Karpas-422 (cell line): ENCODE results near the gene PIP4K2A. TPM values are rescaled to one million over a fixed set of nuclear protein-coding genes. Genes with fewer than 3 reads are reported as not detected.

Source experiments
- DNase-seq: peaks from one replicate; pipeline ENCODE4 v3.0.0-alpha.2; 2015
- H2AFZ ChIP-seq: fragments of 200-600 bp; sonication (generic); 2 replicates; pipeline ENCODE4 v1.6.1; 2014; ENCODE audit warnings: antibody characterized with exemption, low read length, mixed read lengths
- H3K27ac ChIP-seq: fragments of 200-600 bp; sonication (generic); 2 replicates; pipeline ENCODE4 v1.5.1; 2014; ENCODE audit warnings: mild to moderate bottlenecking, low read length, moderate library complexity
- H3K27me3 ChIP-seq: fragments of 200-600 bp; sonication (generic); 2 replicates; pipeline ENCODE4 v1.6.1; 2014; ENCODE audit warnings: low read length, mixed read lengths
- H3K36me3 ChIP-seq: fragments of 200-600 bp; sonication (generic); 2 replicates; pipeline ENCODE4 v1.6.1; 2014; ENCODE audit warnings: low read length, mixed read lengths; ENCODE audit not compliant: insufficient read depth
- H3K4me1 ChIP-seq: fragments of 200-600 bp; sonication (generic); 2 replicates; pipeline ENCODE4 v1.6.1; 2014; ENCODE audit warnings: mild to moderate bottlenecking, low read length, mixed read lengths
- H3K4me2 ChIP-seq: fragments of 200-600 bp; sonication (generic); 2 replicates; pipeline ENCODE4 v1.6.1; 2014; ENCODE audit warnings: low read length, low read depth, mild to moderate bottlenecking; ENCODE audit not compliant: poor library complexity, severe bottlenecking
- H3K4me3 ChIP-seq: fragments of 200-600 bp; sonication (generic); 2 replicates; pipeline ENCODE4 v1.5.1; 2014; ENCODE audit warnings: mild to moderate bottlenecking, antibody characterized with exemption, low read length, mixed read lengths
- H3K79me2 ChIP-seq: fragments of 200-600 bp; sonication (generic); 2 replicates; pipeline ENCODE4 v1.6.1; 2014; ENCODE audit warnings: mild to moderate bottlenecking, low read length, mixed read lengths
- H3K9ac ChIP-seq: fragments of 200-600 bp; sonication (generic); 2 replicates; pipeline ENCODE4 v1.6.0; 2014; ENCODE audit warnings: low read length
- H3K9me2 ChIP-seq: fragments of 200-600 bp; sonication (generic), shearing (Covaris generic); replicated peaks from 2 replicates; pipeline ENCODE4 v1.6.0; 2014; ENCODE audit warnings: mild to moderate bottlenecking, low read length, moderate library complexity; ENCODE audit not compliant: insufficient read depth
- H3K9me3 ChIP-seq: fragments of 300-700, 200-600 bp; sonication (generic); 2 replicates; pipeline ENCODE4 v1.6.1; 2014; ENCODE audit warnings: low read length, mixed read lengths
- H4K20me1 ChIP-seq: fragments of 200-600 bp; sonication (generic); 2 replicates; pipeline ENCODE4 v1.6.1; 2014; ENCODE audit warnings: mild to moderate bottlenecking, antibody characterized with exemption, low read length, low read depth; ENCODE audit not compliant: insufficient read depth
- total RNA-seq: library from RNA; depleted of rRNA; stranded (reverse); fragments of >200 nt; shearing (Covaris generic); gene quantifications from 2 replicates; pipeline ENCODE4 v1.2.3, GENCODE V29; 2014; ENCODE audit warnings: low replicate concordance; rRNA removed

Gene PIP4K2A
- total RNA-seq = 32.6 and 33.1 TPM in 2 replicates

- Histone ChIP-seq H3K4me2 (peak within 1 kb of the TSS; percentile 88), H4K20me1 (peaks cover 39% of the 10 kb centered on the region), H3K36me3 (no peaks in the 10 kb centered on the region), H3K79me2 (peaks cover 18% of the 10 kb centered on the region), H3K9me3 (no peaks in the 10 kb centered on the region), H3K4me3 (peak within 1 kb of the TSS; percentile 94), H3K27ac (no peak within 1 kb of the TSS), H3K4me1 (peaks cover 23% of the 10 kb centered on the region), H3K27me3 (peaks cover 6% of the 10 kb centered on the region; the same call in 1 of the 2 replicates), H2AFZ (peak within 1 kb of the TSS; percentile 100), H3K9me2 (no peaks in the 10 kb centered on the region), H3K9ac (peak within 1 kb of the TSS; percentile 78)
- DNase-seq = peak; percentile 88
Observed at GRCh38 chr10:22714479-22715289, at the start of gene PIP4K2A. Gene PIP4K2A, minus strand, starts transcription at chr10:22714578. Its CDS starts 252 bp downstream, at chr10:22714326.

GRCh38 chr10:22761569-22762220, 47.3 kb upstream of the PIP4K2A start:
- Histone ChIP-seq H3K4me2 (no peak overlapping the region), H3K27ac (no peak overlapping the region), H3K79me2 (no peaks in the 10 kb centered on the region), H3K27me3 (no peaks in the 10 kb centered on the region), H3K9me2 (no peaks in the 10 kb centered on the region), H4K20me1 (no peaks in the 10 kb centered on the region), H3K4me3 (no peak overlapping the region), H2AFZ (no peak overlapping the region), H3K9ac (no peak overlapping the region), H3K9me3 (no peaks in the 10 kb centered on the region), H3K4me1 (peaks cover 17% of the 10 kb centered on the region), H3K36me3 (no peaks in the 10 kb centered on the region)
- DNase-seq = no peak

- peaks cover under 1% of the 10 kb centered on the region; the same call in 1 of the 2 replicates for H3K4me1 ChIP-seq
- no peaks in the 10 kb centered on the region for H4K20me1 ChIP-seq
- no peak overlapping the region for H3K4me3 ChIP-seq
- no peak overlapping the region for H3K9ac ChIP-seq
- H3K79me2 ChIP-seq = no peaks in the 10 kb centered on the region
- no peak overlapping the region for H3K4me2 ChIP-seq
- no peak for DNase-seq
- H2AFZ ChIP-seq = no peak overlapping the region
- H3K36me3 ChIP-seq = no peaks in the 10 kb centered on the region
- H3K9me3 ChIP-seq = no peaks in the 10 kb centered on the region
- no peaks in the 10 kb centered on the region for H3K9me2 ChIP-seq
- no peaks in the 10 kb centered on the region for H3K27me3 ChIP-seq
- no peak overlapping the region for H3K27ac ChIP-seq
Observed at GRCh38 chr10:22760025-22760424, 45.6 kb upstream of the PIP4K2A start.

- Histone ChIP-seq H3K4me3 (no peak overlapping the region), H3K4me1 (no peaks in the 10 kb centered on the region), H4K20me1 (no peaks in the 10 kb centered on the region), H3K27me3 (no peaks in the 10 kb centered on the region), H3K4me2 (no peak overlapping the region), H2AFZ (no peak overlapping the region), H3K9me2 (no peaks in the 10 kb centered on the region), H3K36me3 (no peaks in the 10 kb centered on the region), H3K79me2 (no peaks in the 10 kb centered on the region), H3K9ac (no peak overlapping the region), H3K27ac (no peak overlapping the region), H3K9me3 (no peaks in the 10 kb centered on the region)
- no peak for DNase-seq
Observed at GRCh38 chr10:22758867-22759266, 44.5 kb upstream of the PIP4K2A start.

GRCh38 chr10:22754296-22754695, 39.9 kb upstream of the PIP4K2A start:
- Histone ChIP-seq H3K4me1 (no peaks in the 10 kb centered on the region), H3K9ac (no peak overlapping the region), H3K4me2 (no peak overlapping the region), H3K9me2 (no peaks in the 10 kb centered on the region), H3K9me3 (no peaks in the 10 kb centered on the region), H3K4me3 (no peak overlapping the region), H2AFZ (no peak overlapping the region), H4K20me1 (no peaks in the 10 kb centered on the region), H3K27ac (no peak overlapping the region), H3K36me3 (no peaks in the 10 kb centered on the region), H3K27me3 (no peaks in the 10 kb centered on the region), H3K79me2 (no peaks in the 10 kb centered on the region)
- DNase-seq = no peak

- Histone ChIP-seq H3K4me1 (no peaks in the 10 kb centered on the region), H3K9ac (no peak overlapping the region), H3K4me2 (no peak overlapping the region), H4K20me1 (no peaks in the 10 kb centered on the region), H3K9me2 (no peaks in the 10 kb centered on the region), H2AFZ (no peak overlapping the region), H3K4me3 (no peak overlapping the region), H3K36me3 (no peaks in the 10 kb centered on the region), H3K27ac (no peak overlapping the region), H3K9me3 (no peaks in the 10 kb centered on the region), H3K79me2 (no peaks in the 10 kb centered on the region), H3K27me3 (no peaks in the 10 kb centered on the region)
- no peak for DNase-seq
Observed at GRCh38 chr10:22753786-22754185, 39.4 kb upstream of the PIP4K2A start.

- Histone ChIP-seq H3K9me3 (no peaks in the 10 kb centered on the region), H3K27me3 (no peaks in the 10 kb centered on the region), H2AFZ (no peak overlapping the region), H3K36me3 (no peaks in the 10 kb centered on the region), H3K4me3 (no peak overlapping the region), H3K27ac (no peak overlapping the region), H4K20me1 (no peaks in the 10 kb centered on the region), H3K4me1 (no peaks in the 10 kb centered on the region), H3K9me2 (no peaks in the 10 kb centered on the region), H3K4me2 (no peak overlapping the region), H3K9ac (no peak overlapping the region), H3K79me2 (no peaks in the 10 kb centered on the region)
- no peak for DNase-seq
Observed at GRCh38 chr10:22752272-22752889, 38.0 kb upstream of the PIP4K2A start.

- Histone ChIP-seq H3K36me3 (no peaks in the 10 kb centered on the region), H4K20me1 (no peaks in the 10 kb centered on the region), H3K27ac (no peak overlapping the region), H3K79me2 (no peaks in the 10 kb centered on the region), H3K9ac (no peak overlapping the region), H3K4me2 (no peak overlapping the region), H3K4me3 (no peak overlapping the region), H3K27me3 (no peaks in the 10 kb centered on the region), H2AFZ (no peak overlapping the region), H3K9me2 (no peaks in the 10 kb centered on the region), H3K9me3 (no peaks in the 10 kb centered on the region), H3K4me1 (no peaks in the 10 kb centered on the region)
- no peak for DNase-seq
Observed at GRCh38 chr10:22750131-22750530, 35.8 kb upstream of the PIP4K2A start.
